Right atrium auricular region (tissue), 2 donors: Measurements from ENCODE around the gene C9orf43. TPM values are rescaled to one million over a fixed set of nuclear protein-coding genes. Genes with fewer than 3 reads are reported as not detected.
"Not testable (repeated sequence)": the region's sequence is repeated elsewhere in the genome, so short reads cannot be mapped to it uniquely, and the experiment has no call there.

Experiments used
- DNase-seq: peaks from one replicate; pipeline ENCODE4 v3.0.0-alpha.2; 2019; ENCODE audit warnings: low spot score
- H3K27ac ChIP-seq, 2 donors: fragments of 200-600 bp; sonication (generic); 1 replicate in 1 of 2; 2 replicates in 1 of 2; pipeline ENCODE4 v1.5.1; 2016 to 2019
- H3K27me3 ChIP-seq, 2 donors: fragments of 200-600 bp; sonication (generic); one replicate each; pipeline versions ENCODE4 v1.5.1 to v1.6.0; 2017 to 2019
- H3K36me3 ChIP-seq: fragments of 200-600 bp; sonication (generic); one replicate; pipeline ENCODE4 v1.5.1; 2016
- H3K4me1 ChIP-seq, 2 donors: fragments of 200-600 bp; sonication (generic); one replicate each; pipeline versions ENCODE4 v1.5.1 to v1.6.0; 2017 to 2019
- H3K4me3 ChIP-seq, 2 donors: fragments of 200-600 bp; sonication (generic); 1 replicate in 1 of 2; 2 replicates in 1 of 2; pipeline ENCODE4 v1.5.1; 2017 to 2019; ENCODE audit warnings: mild to moderate bottlenecking in 1 of 2, moderate library complexity in 1 of 2
- H3K9me3 ChIP-seq, 2 donors: fragments of 200-600 bp; sonication (generic); one replicate each; pipeline ENCODE4 v1.5.1; 2019
- CTCF ChIP-seq, 2 donors: fragments of 200-600 bp; sonication (generic); IDR thresholded peaks; one replicate each; pipeline ENCODE4 v1.5.1; 2019; ENCODE audit warnings: antibody characterized with exemption in 2 of 2
- total RNA-seq, 2 donors: library from RNA; depleted of rRNA; stranded (reverse); fragments of >200 nt; gene quantifications; one replicate each; pipeline ENCODE4 v1.1.0, GENCODE V29; 2016

The C9orf43 gene
- total RNA-seq, 2 donors from 2014 or later = not detected

GRCh38 chr9:113380869-113381378 lies 29.6 kb upstream of the C9orf43 start:
- H3K27ac ChIP-seq = no peak overlapping the region
- no peak overlapping the region for H3K4me3 ChIP-seq
- no peaks in the 10 kb centered on the region for H3K36me3 ChIP-seq
- H3K4me1 ChIP-seq = no peaks in the 10 kb centered on the region
- TF ChIP-seq CTCF (IDR thresholded peaks at IDR 0.05) = no peak
- DNase-seq = no peak
- no peaks in the 10 kb centered on the region for H3K27me3 ChIP-seq
- no peaks in the 10 kb centered on the region for H3K9me3 ChIP-seq

GRCh38 chr9:113381441-113381840 lies 29.1 kb upstream of the C9orf43 start:
- H3K36me3 ChIP-seq, H3K9me3 ChIP-seq, H3K27ac ChIP-seq, H3K4me1 ChIP-seq, DNase-seq, H3K4me3 ChIP-seq, H3K27me3 ChIP-seq: not testable (repeated sequence)

- DNase-seq = no peak
- H3K9me3 ChIP-seq = no peaks in the 10 kb centered on the region
- H3K27ac ChIP-seq = no peak overlapping the region
- TF ChIP-seq CTCF (IDR thresholded peaks at IDR 0.05) = no peak
- H3K27me3 ChIP-seq = no peaks in the 10 kb centered on the region
- H3K4me1 ChIP-seq = no peaks in the 10 kb centered on the region
- peaks cover 2% of the 10 kb centered on the region for H3K36me3 ChIP-seq
- H3K4me3 ChIP-seq = no peak overlapping the region
Observed at GRCh38 chr9:113381909-113382411, 28.6 kb upstream of the C9orf43 start.

GRCh38 chr9:113386571-113387393 lies 23.8 kb upstream of the C9orf43 start:
- Histone ChIP-seq H3K36me3 (peaks cover 43% of the 10 kb centered on the region), H3K4me3 (no peak overlapping the region), H3K27ac (no peak overlapping the region), H3K4me1 (no peaks in the 10 kb centered on the region), H3K9me3 (no peaks in the 10 kb centered on the region), H3K27me3 (no peaks in the 10 kb centered on the region)
- TF ChIP-seq CTCF (IDR thresholded peaks at IDR 0.05) = no peak
- DNase-seq = no peak

- H3K9me3 ChIP-seq = no peaks in the 10 kb centered on the region
- H3K4me1 ChIP-seq = no peaks in the 10 kb centered on the region
- no peak for DNase-seq
- TF ChIP-seq CTCF (IDR thresholded peaks at IDR 0.05) = no peak
- peaks cover 51% of the 10 kb centered on the region for H3K36me3 ChIP-seq
- H3K27ac ChIP-seq = no peak overlapping the region
- no peak overlapping the region for H3K4me3 ChIP-seq
- no peaks in the 10 kb centered on the region for H3K27me3 ChIP-seq
Observed at GRCh38 chr9:113387560-113388230, 22.9 kb upstream of the C9orf43 start.

- Histone ChIP-seq H3K27me3 (no peaks in the 10 kb centered on the region), H3K4me1 (no peaks in the 10 kb centered on the region), H3K27ac (no peak overlapping the region), H3K4me3 (no peak overlapping the region), H3K9me3 (no peaks in the 10 kb centered on the region), H3K36me3 (peaks cover 51% of the 10 kb centered on the region)
- DNase-seq = no peak
- no peak for TF ChIP-seq CTCF (IDR thresholded peaks at IDR 0.05)
Observed at GRCh38 chr9:113388833-113389232, 21.7 kb upstream of the C9orf43 start.
